H1 (cell line): ENCODE measurements around the gene S100A6. TPM values are rescaled to one million over a fixed set of nuclear protein-coding genes. Genes with fewer than 3 reads are reported as not detected.

Source experiments
- CTCF ChIA-PET: fragments of 300-600 bp; sonication (Branson Sonifier 250); formaldehyde crosslinking; loops from one replicate; lab custom pipeline; 2021; ENCODE audit not compliant: partially characterized antibody; lab: Charles Lee
- POLR2A ChIA-PET: fragments of 300-600 bp; sonication (Branson Sonifier 250); formaldehyde crosslinking; loops from one replicate; lab custom pipeline; 2021; ENCODE audit warnings: inconsistent platforms; ENCODE audit not compliant: partially characterized antibody; lab: Charles Lee
- DNase-seq, 2 experiments: peaks; one replicate each; pipeline versions ENCODE4 v3.0.0 to v3.0.0-alpha.2; 2010 to 2022; ENCODE audit warnings: low spot score in 2 of 2, low read depth in 1 of 2, mixed read lengths in 1 of 2
- FAIRE-seq: peaks from 2 replicates; lab custom pipeline; 2011; peaks lifted over from hg19 to GRCh38; lab: Jason Lieb, UNC
- H2AFZ ChIP-seq: 2 replicates; pipeline ENCODE4 v1.8.1; 2012; ENCODE audit warnings: low read length, inconsistent platforms
- H2AK5ac ChIP-seq: 2 replicates; pipeline ENCODE4 v1.6.1; 2013; ENCODE audit warnings: low read depth, low read length
- H2BK120ac ChIP-seq: replicated peaks from 2 replicates; pipeline ENCODE3; 2013; ENCODE audit warnings: low read depth, low read length, inconsistent platforms
- H2BK12ac ChIP-seq: 2 replicates; pipeline ENCODE4 v1.6.1; 2013; ENCODE audit warnings: low read depth, low read length
- H2BK15ac ChIP-seq: 2 replicates; pipeline ENCODE4 v1.6.1; 2013; ENCODE audit warnings: low read length
- H2BK20ac ChIP-seq: 2 replicates; pipeline ENCODE4 v1.6.1; 2013; ENCODE audit warnings: low read length
- H2BK5ac ChIP-seq: 2 replicates; pipeline ENCODE4 v1.6.1; 2013; ENCODE audit warnings: low read depth, low read length
- H3K14ac ChIP-seq: 2 replicates; pipeline ENCODE4 v1.6.1; 2013; ENCODE audit warnings: inconsistent platforms; ENCODE audit not compliant: insufficient read length
- H3K18ac ChIP-seq: 2 replicates; pipeline ENCODE4 v1.6.1; 2013; ENCODE audit warnings: low read length; ENCODE audit errors: extremely low read depth
- H3K23ac ChIP-seq: 2 replicates; pipeline ENCODE4 v1.6.1; 2013; ENCODE audit warnings: inconsistent platforms; ENCODE audit not compliant: insufficient read length
- H3K23me2 ChIP-seq: 2 replicates; pipeline ENCODE4 v1.6.1; 2013; ENCODE audit warnings: low read depth, low read length
- H3K27ac ChIP-seq: 2 replicates; pipeline ENCODE4 v1.6.1; 2011; ENCODE audit warnings: low read depth, low read length, inconsistent platforms
- H3K27me3 ChIP-seq, 4 experiments: replicated peaks in 1 of 4; 1 replicate in 1 of 4; 2 replicates in 3 of 4; pipeline versions ENCODE4 v1.6.1 to v1.8.1; 2011 to 2013; ENCODE audit warnings: low read length in 3 of 4, mild to moderate bottlenecking in 3 of 4, inconsistent platforms in 2 of 4, mixed read lengths in 2 of 4, moderate library complexity in 1 of 4; ENCODE audit not compliant: control insufficient read depth in 3 of 4, insufficient read depth in 3 of 4; ENCODE audit errors: extremely low read depth in 1 of 4
- H3K36me3 ChIP-seq, 4 experiments: 2 replicates each; pipeline versions ENCODE4 v1.6.1 to v1.8.1; 2011 to 2013; ENCODE audit warnings: mild to moderate bottlenecking in 4 of 4, low read length in 3 of 4, moderate library complexity in 2 of 4, control low read depth in 1 of 4, inconsistent platforms in 1 of 4; ENCODE audit not compliant: insufficient read depth in 4 of 4, control insufficient read depth in 2 of 4
- H3K4ac ChIP-seq: replicated peaks from 2 replicates; pipeline ENCODE3; 2013; ENCODE audit warnings: low read length, low read depth, mixed read lengths, inconsistent platforms; ENCODE audit not compliant: insufficient read length
- H3K4me1 ChIP-seq, 4 experiments: replicated peaks in 1 of 4; 1 replicate in 1 of 4; 2 replicates in 3 of 4; pipeline versions ENCODE4 v1.6.1 to v1.8.1; 2011 to 2013; ENCODE audit warnings: low read length in 3 of 4, inconsistent platforms in 2 of 4, mixed read lengths in 1 of 4; ENCODE audit not compliant: insufficient read depth in 4 of 4, control insufficient read depth in 3 of 4
- H3K4me2 ChIP-seq, 2 experiments: 2 replicates each; pipeline versions ENCODE4 v1.6.1 to v1.8.1; 2011 to 2013; ENCODE audit warnings: low read depth in 2 of 2, low read length in 2 of 2, control low read depth in 1 of 2, inconsistent platforms in 1 of 2, mild to moderate bottlenecking in 1 of 2; ENCODE audit not compliant: insufficient read depth in 1 of 2
- H3K4me3 ChIP-seq, 4 experiments: fragments of 200-600, 300-600 bp in 1 of 4; sonication (generic), shearing (Covaris generic), sonication (Bioruptor Twin) in 1 of 4; 2 replicates each; pipeline versions ENCODE4 v1.5.1 to v1.8.1; 2011 to 2016; ENCODE audit warnings: low read length in 4 of 4, low read depth in 3 of 4, control low read depth in 2 of 4, inconsistent platforms in 2 of 4, mild to moderate bottlenecking in 2 of 4, mixed read lengths in 1 of 4, moderate library complexity in 1 of 4; ENCODE audit not compliant: insufficient read depth in 2 of 4; ENCODE audit errors: extremely low read depth in 1 of 4
- H3K56ac ChIP-seq: replicated peaks from 2 replicates; pipeline ENCODE3; 2013; ENCODE audit warnings: low read depth, mild to moderate bottlenecking, mixed read lengths, low read length, inconsistent platforms; ENCODE audit not compliant: insufficient read length
- H3K79me1 ChIP-seq: 2 replicates; pipeline ENCODE4 v1.6.1; 2013; ENCODE audit warnings: low read depth, low read length, control low read depth
- H3K79me2 ChIP-seq, 2 experiments: 2 replicates each; pipeline versions ENCODE4 v1.6.1 to v1.8.1; 2012 to 2013; ENCODE audit warnings: low read length in 2 of 2, mild to moderate bottlenecking in 2 of 2, inconsistent platforms in 1 of 2; ENCODE audit not compliant: insufficient read depth in 2 of 2, control insufficient read depth in 1 of 2
- H3K9ac ChIP-seq, 4 experiments: replicated peaks in 1 of 4; 1 replicate in 1 of 4; 2 replicates in 3 of 4; pipeline versions ENCODE4 v1.6.1 to v1.8.1; 2011 to 2013; ENCODE audit warnings: low read depth in 3 of 4, low read length in 3 of 4, control low read depth in 2 of 4, mild to moderate bottlenecking in 2 of 4, moderate library complexity in 2 of 4, inconsistent platforms in 1 of 4; ENCODE audit errors: extremely low read depth in 1 of 4
- H3K9me3 ChIP-seq, 2 experiments: 2 replicates each; pipeline versions ENCODE4 v1.6.1 to v1.8.1; 2012 to 2013; ENCODE audit warnings: mild to moderate bottlenecking in 2 of 2, moderate library complexity in 2 of 2, control low read depth in 1 of 2, inconsistent platforms in 1 of 2, low read depth in 1 of 2, low read length in 1 of 2, mixed read lengths in 1 of 2; ENCODE audit not compliant: insufficient read depth in 2 of 2
- H4K20me1 ChIP-seq, 2 experiments: replicated peaks in 1 of 2; 2 replicates each; pipeline versions ENCODE3 to v1.8.1; 2011 to 2013; ENCODE audit warnings: inconsistent platforms in 2 of 2, low read length in 2 of 2, mild to moderate bottlenecking in 1 of 2; ENCODE audit not compliant: insufficient read depth in 2 of 2, control insufficient read depth in 1 of 2
- H4K5ac ChIP-seq: 2 replicates; pipeline ENCODE4 v1.6.1; 2013; ENCODE audit warnings: low read length, low read depth, mixed read lengths, inconsistent platforms; ENCODE audit not compliant: insufficient read length
- H4K8ac ChIP-seq: 2 replicates; pipeline ENCODE4 v1.8.0; 2013; ENCODE audit warnings: mild to moderate bottlenecking, moderate library complexity, low read length, inconsistent platforms; ENCODE audit not compliant: insufficient read depth; ENCODE audit errors: extremely low read depth
- H4K91ac ChIP-seq: replicated peaks from 2 replicates; pipeline ENCODE3; 2013; ENCODE audit warnings: low read length, mixed read lengths, inconsistent platforms; ENCODE audit not compliant: insufficient read length
- ASH2L ChIP-seq: fragments of 200-600, 300-600 bp; sonication (generic); IDR thresholded peaks from one replicate; pipeline ENCODE4 v1.7.1; 2017; ENCODE audit warnings: low read length
- ATF3 ChIP-seq: IDR thresholded peaks from 2 replicates; pipeline ENCODE4 v1.6.1; 2011; ENCODE audit warnings: low read depth, mild to moderate bottlenecking, low read length; ENCODE audit not compliant: insufficient read depth
- CEBPB ChIP-seq: IDR thresholded peaks from 2 replicates; pipeline ENCODE4 v1.6.1; 2012; ENCODE audit warnings: low read depth, low read length
- KDM1A ChIP-seq: fragments of 200-600, 300-600 bp; sonication (generic); IDR thresholded peaks from 2 replicates; pipeline ENCODE4 v1.7.1; 2016; ENCODE audit warnings: mild to moderate bottlenecking, low read length, borderline replicate concordance
- NANOG ChIP-seq: IDR thresholded peaks from 2 replicates; pipeline ENCODE4 v1.6.1; 2011; ENCODE audit warnings: low read length, low read depth, mild to moderate bottlenecking, inconsistent platforms; ENCODE audit not compliant: insufficient read depth, poor library complexity, severe bottlenecking
- NRF1 ChIP-seq: IDR thresholded peaks from 2 replicates; pipeline ENCODE4 v1.6.1; 2011; ENCODE audit warnings: mild to moderate bottlenecking, low read depth, low read length, improper control_type of control experiment
- RAD21 ChIP-seq, 2 experiments: IDR thresholded peaks in 1 of 2; conservative IDR thresholded peaks in 1 of 2; 2 replicates each; pipeline ENCODE4 v1.6.1; 2011; ENCODE audit warnings: low read depth in 2 of 2, low read length in 2 of 2, improper control_type of control experiment in 1 of 2, inconsistent platforms in 1 of 2, mild to moderate bottlenecking in 1 of 2, moderate library complexity in 1 of 2
- SAP30 ChIP-seq: fragments of 300-600 bp; sonication (generic); IDR thresholded peaks from 2 replicates; pipeline ENCODE4 v1.7.1; 2012; ENCODE audit warnings: low read length, moderate library complexity, mild to moderate bottlenecking, inconsistent platforms; ENCODE audit not compliant: insufficient read depth, insufficient replicate concordance
- SP1 ChIP-seq: IDR thresholded peaks from 2 replicates; pipeline ENCODE4 v1.6.1; 2011; ENCODE audit warnings: low read depth, low read length
- TAF7 ChIP-seq: optimal IDR thresholded peaks from 2 replicates; pipeline ENCODE3; 2011; ENCODE audit warnings: low read depth, mild to moderate bottlenecking, inconsistent platforms, low read length, moderate library complexity, borderline replicate concordance
- WGBS, 2 experiments: shearing (Covaris generic) in 1 of 2; methylation state at CpG; one replicate each; pipeline versions ENCODE4 v1.1.6 to v1.1.7; 2013 to 2015; ENCODE audit warnings: low lambda C conversion rate in 2 of 2, mixed read lengths in 2 of 2, inconsistent platforms in 1 of 2, low coverage in 1 of 2, missing lambda C conversion rate in 1 of 2; ENCODE audit not compliant: insufficient replicate concordance in 2 of 2, insufficient coverage in 1 of 2, insufficient read length in 1 of 2; ENCODE audit errors: extremely low coverage in 1 of 2, missing lambda C conversion rate in 1 of 2; 5-methylcytosine and 5-hydroxymethylcytosine counted together
- polyA plus RNA-seq, 7 experiments: library from polyadenylated mRNA; depleted of rRNA in 3 of 7; stranded (reverse) in 5 of 7; unstranded in 2 of 7; fragments of >200 nt in 5 of 7; fragments of 200-250 nt in 2 of 7; gene quantifications; 1 replicate in 5 of 7; 2 replicates in 1 of 7; 4 replicates in 1 of 7; pipeline versions ENCODE4 v1.2.1 to v1.2.3, GENCODE V29; 2011 to 2013; ENCODE audit warnings: missing spikeins in 2 of 7, mixed read lengths in 2 of 7
- total RNA-seq: library from RNA; stranded (reverse); fragmentation: NEBNext Ultra II Directional; extraction: Animal tissue kit (Norgen Biotek cat#: 25700); gene quantifications from 2 replicates; pipeline ENCODE4 v1.2.1, GENCODE V29; 2021

The S100A6 gene
- total and polyA plus RNA-seq, 2 of the 8 experiments (the other 6 are each of a cell fraction or from before 2014, with no cell fraction given) = 11.1 to 63.0 TPM

GRCh38 chr1:153531638-153532037 is 4.2 kb downstream of the S100A6 start:
- no peak for FAIRE-seq

More at GRCh38 chr1:153531638-153532037, 4.2 kb downstream of the S100A6 start:
- ChIA-PET POLR2A (interaction anchor here (1.0 to 2.5 kb wide), 5 partner anchors 10 to 129 kb away, joined by 3 to 10 read pairs (median 3); no protein-coding TSS in a partner anchor), CTCF (interaction anchor here (1.0 to 10.2 kb wide), 24 partner anchors 7 to 179 kb away, joined by 3 to 165 read pairs (median 15); partner anchors contain the start of genes S100A1, S100A13, S100A14 and S100A16)
- no peaks in the 10 kb centered on the region for H3K79me1 ChIP-seq
- H3K4me3 ChIP-seq = no peak overlapping the region
- H3K14ac ChIP-seq = no peak overlapping the region
- H2BK5ac ChIP-seq = peak overlapping the region; percentile 32; the same call in 1 of the 2 replicates
- H2AFZ ChIP-seq = no peak overlapping the region
- no peak overlapping the region for H3K18ac ChIP-seq
- 94% methylated on average over 3 of the region's 3 CpGs; no CpG with 5 or more reads in 1 of the 2 experiments for WGBS, 2 experiments
- H2AK5ac ChIP-seq = peak overlapping the region; percentile 26; the same call in 1 of the 2 replicates
- TF ChIP-seq KDM1A = no peak
- TF ChIP-seq NRF1 = no peak
- no peak for TF ChIP-seq CEBPB
- TF ChIP-seq TAF7 = no peak
- TF ChIP-seq NANOG = no peak
- no peak for TF ChIP-seq SAP30
- TF ChIP-seq RAD21 (IDR thresholded peaks at IDR 0.05 in 1 of 2, conservative IDR thresholded peaks at IDR 0.05 in 1 of 2; ENCODE audit: low read depth in 2 of 2, low read length in 2 of 2) = no peak
- TF ChIP-seq ASH2L = no peak
- TF ChIP-seq ATF3 = no peak
- TF ChIP-seq SP1 = no peak
- peaks cover 0 to 15% (median 6%) of the 10 kb centered on the region in 4 experiments; a peak in 5 of 7 replicates for H3K27me3 ChIP-seq
- peaks cover 2% of the 10 kb centered on the region for H3K23me2 ChIP-seq
- H3K36me3 ChIP-seq = no peaks in the 10 kb centered on the region
- no peak overlapping the region for H3K56ac ChIP-seq
- peaks cover 12 to 36% (median 23%) of the 10 kb centered on the region in 4 experiments for H3K4me1 ChIP-seq
- no peak overlapping the region for H4K91ac ChIP-seq
- no peak overlapping the region for H3K4me2 ChIP-seq
- peak overlapping the region; percentile 83; the same call in 1 of the 2 replicates for H2BK15ac ChIP-seq
- no peak overlapping the region for H3K4ac ChIP-seq
- no peaks in the 10 kb centered on the region for H4K20me1 ChIP-seq
- H3K9me3 ChIP-seq = no peaks in the 10 kb centered on the region
- no peak overlapping the region for H2BK120ac ChIP-seq
- no peak for DNase-seq
- H3K9ac ChIP-seq = no peak overlapping the region
- H4K5ac ChIP-seq = no peak overlapping the region
- H3K27ac ChIP-seq = no peak overlapping the region
- H3K79me2 ChIP-seq = no peaks in the 10 kb centered on the region
- H2BK20ac ChIP-seq = no peak overlapping the region
- no peak overlapping the region for H4K8ac ChIP-seq
- H3K23ac ChIP-seq = no peak overlapping the region
- H2BK12ac ChIP-seq = no peak overlapping the region
